ENCODE data around the gene ANXA2R.
A peak's percentile ranks its signal among the peaks of the same experiment; 100 is the strongest.

ANXA2R gene

DNA sequence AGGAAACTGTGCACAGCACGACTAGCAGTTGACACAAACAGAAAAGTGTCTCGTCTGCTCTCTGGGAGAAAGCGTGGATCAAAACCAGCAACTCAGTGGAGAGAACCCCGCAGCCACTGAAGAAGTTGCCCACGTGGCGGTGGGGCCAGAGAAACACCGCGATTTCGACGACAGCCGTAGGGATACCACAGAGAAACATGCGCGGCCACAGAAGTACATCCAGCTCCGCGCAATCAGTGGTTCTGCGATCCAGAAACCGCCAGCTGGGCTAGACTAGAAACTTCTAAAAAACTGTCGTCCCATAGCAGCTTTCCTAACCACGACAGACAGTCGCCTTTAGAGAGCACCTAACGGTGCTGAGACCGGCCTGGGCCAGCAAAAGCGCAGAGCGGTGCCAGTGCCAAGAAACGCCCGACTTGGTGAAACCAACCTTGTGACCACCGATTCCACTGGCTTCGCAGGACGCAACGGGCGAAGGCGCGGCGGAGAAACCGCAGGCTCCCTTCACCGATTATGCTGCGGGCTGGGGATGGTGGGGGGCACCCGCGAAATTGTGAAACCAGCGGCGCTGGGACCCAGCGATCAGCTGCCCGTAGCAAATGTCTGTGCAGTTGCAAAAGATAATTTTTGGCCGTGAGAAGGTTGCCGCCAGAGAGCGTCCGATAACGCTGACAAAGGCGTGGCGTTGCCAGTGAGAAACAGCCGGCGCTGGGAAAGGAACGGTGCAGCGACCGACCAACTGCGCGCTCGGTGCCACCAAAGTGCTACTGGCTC is 2.7 kb upstream of the ANXA2R start:
- H3K4me3 ChIP-seq (ENCODE audit: low read depth, low read length), result peak overlapping the region; percentile 56
- H3K4me1 ChIP-seq (ENCODE audit: control insufficient read depth, insufficient read depth, low read length), result no peaks in the 10 kb centered on the region; the same call in 1 of the 2 replicates
- CTCF ChIA-PET, result interaction anchor here (0.5 to 3.1 kb wide), 10 partner anchors 9 to 542 kb away, joined by 3 to 33 read pairs (median 8); no protein-coding TSS in a partner anchor
- no peaks in the 10 kb centered on the region for H3K36me3 ChIP-seq (ENCODE audit: control insufficient read depth in 2 of 2, insufficient read depth in 1 of 2, low read length in 2 of 2)
- POLR2A ChIA-PET, result interaction anchor here (0.5 to 3.1 kb wide), 10 partner anchors 9 to 271 kb away, joined by 3 to 33 read pairs (median 7); partner anchors contain the start of genes HMGCS1 and ZNF131
- peak overlapping the region; percentile 80 for H3K27ac ChIP-seq (ENCODE audit: extremely low read depth, low read depth, low read length)
- H3K9me3 ChIP-seq (ENCODE audit: control insufficient read depth, insufficient read depth, low read depth, low read length), result no peaks in the 10 kb centered on the region
- TF ChIP-seq ZNF175 (tag by site-specific recombination; IDR thresholded peaks at IDR 0.05) (no peak), ZNF155 (tag by site-specific recombination; IDR thresholded peaks at IDR 0.05) (no peak), MZF1 (tag by site-specific recombination; IDR thresholded peaks at IDR 0.05; ENCODE audit: borderline replicate concordance) (no peak; the same call in 1 of the 2 replicates), ZNF138 (tag by site-specific recombination; IDR thresholded peaks at IDR 0.05; ENCODE audit: borderline replicate concordance) (no peak), ZNF549 (tag by site-specific recombination; IDR thresholded peaks at IDR 0.05) (no peak), SALL2 (tag by site-specific recombination; IDR thresholded peaks at IDR 0.05; ENCODE audit: borderline replicate concordance) (no peak), ZBTB17 (tag by site-specific recombination; IDR thresholded peaks at IDR 0.05) (peak; percentile 99), ZNF169 (tag by site-specific recombination; IDR thresholded peaks at IDR 0.05) (no peak), ZNF610 (tag by site-specific recombination; IDR thresholded peaks at IDR 0.05; ENCODE audit: borderline replicate concordance) (peak; percentile 89), ZNF530 (tag by site-specific recombination; IDR thresholded peaks at IDR 0.05; ENCODE audit: low read depth) (no peak), ZEB2 (tag by site-specific recombination; IDR thresholded peaks at IDR 0.05) (peak; percentile 96), ZNF335 (tag by site-specific recombination; conservative IDR thresholded peaks at IDR 0.05) (peak; percentile 6; the same call in 1 of the 2 replicates), YY2 (tag by site-specific recombination; IDR thresholded peaks at IDR 0.05) (no peak), ZNF366 (tag by site-specific recombination; conservative IDR thresholded peaks at IDR 0.05) (0 out of 2 replicates have a peak, but pooled peaks have one; percentile 20), HOXA7 (CRISPR knock-in tag; IDR thresholded peaks at IDR 0.05; ENCODE audit: borderline replicate concordance) (no peak), KLF9 (tag by site-specific recombination; IDR thresholded peaks at IDR 0.05; ENCODE audit: low read depth) (peak; percentile 55), ZNF664 (tag by site-specific recombination; IDR thresholded peaks at IDR 0.05) (no peak), ZNF146 (tag by site-specific recombination; IDR thresholded peaks at IDR 0.05) (no peak), PRDM1 (tag by site-specific recombination; IDR thresholded peaks at IDR 0.05) (peak; percentile 30), ZNF24 (tag by site-specific recombination; IDR thresholded peaks at IDR 0.05) (peak; percentile 41; the same call in 1 of the 2 replicates), ZNF433 (tag by site-specific recombination; IDR thresholded peaks at IDR 0.05; ENCODE audit: low read depth) (no peak), ZNF341 (tag by site-specific recombination; IDR thresholded peaks at IDR 0.05; ENCODE audit: low read depth) (peak; percentile 70), TRIM28 (IDR thresholded peaks at IDR 0.05; ENCODE audit: borderline replicate concordance, low read length) (peak; percentile 81; the same call in 1 of the 2 replicates)
- TF ChIP-seq, protein P1, sequence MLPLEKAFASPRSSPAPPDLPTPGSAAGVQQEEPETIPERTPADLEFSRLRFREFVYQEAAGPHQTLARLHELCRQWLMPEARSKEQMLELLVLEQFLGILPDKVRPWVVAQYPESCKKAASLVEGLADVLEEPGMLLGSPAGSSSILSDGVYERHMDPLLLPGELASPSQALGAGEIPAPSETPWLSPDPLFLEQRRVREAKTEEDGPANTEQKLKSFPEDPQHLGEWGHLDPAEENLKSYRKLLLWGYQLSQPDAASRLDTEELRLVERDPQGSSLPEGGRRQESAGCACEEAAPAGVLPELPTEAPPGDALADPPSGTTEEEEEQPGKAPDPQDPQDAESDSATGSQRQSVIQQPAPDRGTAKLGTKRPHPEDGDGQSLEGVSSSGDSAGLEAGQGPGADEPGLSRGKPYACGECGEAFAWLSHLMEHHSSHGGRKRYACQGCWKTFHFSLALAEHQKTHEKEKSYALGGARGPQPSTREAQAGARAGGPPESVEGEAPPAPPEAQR (tag by site-specific recombination; IDR thresholded peaks at IDR 0.05), result no peak
- TF ChIP-seq, protein P2, sequence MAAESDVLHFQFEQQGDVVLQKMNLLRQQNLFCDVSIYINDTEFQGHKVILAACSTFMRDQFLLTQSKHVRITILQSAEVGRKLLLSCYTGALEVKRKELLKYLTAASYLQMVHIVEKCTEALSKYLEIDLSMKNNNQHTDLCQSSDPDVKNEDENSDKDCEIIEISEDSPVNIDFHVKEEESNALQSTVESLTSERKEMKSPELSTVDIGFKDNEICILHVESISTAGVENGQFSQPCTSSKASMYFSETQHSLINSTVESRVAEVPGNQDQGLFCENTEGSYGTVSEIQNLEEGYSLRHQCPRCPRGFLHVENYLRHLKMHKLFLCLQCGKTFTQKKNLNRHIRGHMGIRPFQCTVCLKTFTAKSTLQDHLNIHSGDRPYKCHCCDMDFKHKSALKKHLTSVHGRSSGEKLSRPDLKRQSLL (tag by site-specific recombination; IDR thresholded peaks at IDR 0.05), result peak; percentile 59; the same call in 1 of the 2 replicates
- TF ChIP-seq, protein P3, sequence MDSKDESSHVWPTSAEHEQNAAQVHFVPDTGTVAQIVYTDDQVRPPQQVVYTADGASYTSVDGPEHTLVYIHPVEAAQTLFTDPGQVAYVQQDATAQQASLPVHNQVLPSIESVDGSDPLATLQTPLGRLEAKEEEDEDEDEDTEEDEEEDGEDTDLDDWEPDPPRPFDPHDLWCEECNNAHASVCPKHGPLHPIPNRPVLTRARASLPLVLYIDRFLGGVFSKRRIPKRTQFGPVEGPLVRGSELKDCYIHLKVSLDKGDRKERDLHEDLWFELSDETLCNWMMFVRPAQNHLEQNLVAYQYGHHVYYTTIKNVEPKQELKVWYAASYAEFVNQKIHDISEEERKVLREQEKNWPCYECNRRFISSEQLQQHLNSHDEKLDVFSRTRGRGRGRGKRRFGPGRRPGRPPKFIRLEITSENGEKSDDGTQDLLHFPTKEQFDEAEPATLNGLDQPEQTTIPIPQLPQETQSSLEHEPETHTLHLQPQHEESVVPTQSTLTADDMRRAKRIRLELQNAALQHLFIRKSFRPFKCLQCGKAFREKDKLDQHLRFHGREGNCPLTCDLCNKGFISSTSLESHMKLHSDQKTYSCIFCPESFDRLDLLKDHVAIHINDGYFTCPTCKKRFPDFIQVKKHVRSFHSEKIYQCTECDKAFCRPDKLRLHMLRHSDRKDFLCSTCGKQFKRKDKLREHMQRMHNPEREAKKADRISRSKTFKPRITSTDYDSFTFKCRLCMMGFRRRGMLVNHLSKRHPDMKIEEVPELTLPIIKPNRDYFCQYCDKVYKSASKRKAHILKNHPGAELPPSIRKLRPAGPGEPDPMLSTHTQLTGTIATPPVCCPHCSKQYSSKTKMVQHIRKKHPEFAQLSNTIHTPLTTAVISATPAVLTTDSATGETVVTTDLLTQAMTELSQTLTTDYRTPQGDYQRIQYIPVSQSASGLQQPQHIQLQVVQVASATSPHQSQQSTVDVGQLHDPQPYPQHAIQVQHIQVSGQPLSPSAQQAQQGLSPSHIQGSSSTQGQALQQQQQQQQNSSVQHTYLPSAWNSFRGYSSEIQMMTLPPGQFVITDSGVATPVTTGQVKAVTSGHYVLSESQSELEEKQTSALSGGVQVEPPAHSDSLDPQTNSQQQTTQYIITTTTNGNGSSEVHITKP (tag by site-specific recombination; IDR thresholded peaks at IDR 0.05), result peak; percentile 67; the same call in 1 of the 2 replicates
- TF ChIP-seq, protein P4, sequence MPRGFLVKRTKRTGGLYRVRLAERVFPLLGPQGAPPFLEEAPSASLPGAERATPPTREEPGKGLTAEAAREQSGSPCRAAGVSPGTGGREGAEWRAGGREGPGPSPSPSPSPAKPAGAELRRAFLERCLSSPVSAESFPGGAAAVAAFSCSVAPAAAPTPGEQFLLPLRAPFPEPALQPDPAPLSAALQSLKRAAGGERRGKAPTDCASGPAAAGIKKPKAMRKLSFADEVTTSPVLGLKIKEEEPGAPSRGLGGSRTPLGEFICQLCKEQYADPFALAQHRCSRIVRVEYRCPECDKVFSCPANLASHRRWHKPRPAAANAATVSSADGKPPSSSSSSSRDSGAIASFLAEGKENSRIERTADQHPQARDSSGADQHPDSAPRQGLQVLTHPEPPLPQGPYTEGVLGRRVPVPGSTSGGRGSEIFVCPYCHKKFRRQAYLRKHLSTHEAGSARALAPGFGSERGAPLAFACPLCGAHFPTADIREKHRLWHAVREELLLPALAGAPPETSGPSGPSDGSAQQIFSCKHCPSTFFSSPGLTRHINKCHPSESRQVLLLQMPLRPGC (tag by site-specific recombination; IDR thresholded peaks at IDR 0.05), result peak; percentile 31; the same call in 1 of the 2 replicates
- TF ChIP-seq, protein P5, sequence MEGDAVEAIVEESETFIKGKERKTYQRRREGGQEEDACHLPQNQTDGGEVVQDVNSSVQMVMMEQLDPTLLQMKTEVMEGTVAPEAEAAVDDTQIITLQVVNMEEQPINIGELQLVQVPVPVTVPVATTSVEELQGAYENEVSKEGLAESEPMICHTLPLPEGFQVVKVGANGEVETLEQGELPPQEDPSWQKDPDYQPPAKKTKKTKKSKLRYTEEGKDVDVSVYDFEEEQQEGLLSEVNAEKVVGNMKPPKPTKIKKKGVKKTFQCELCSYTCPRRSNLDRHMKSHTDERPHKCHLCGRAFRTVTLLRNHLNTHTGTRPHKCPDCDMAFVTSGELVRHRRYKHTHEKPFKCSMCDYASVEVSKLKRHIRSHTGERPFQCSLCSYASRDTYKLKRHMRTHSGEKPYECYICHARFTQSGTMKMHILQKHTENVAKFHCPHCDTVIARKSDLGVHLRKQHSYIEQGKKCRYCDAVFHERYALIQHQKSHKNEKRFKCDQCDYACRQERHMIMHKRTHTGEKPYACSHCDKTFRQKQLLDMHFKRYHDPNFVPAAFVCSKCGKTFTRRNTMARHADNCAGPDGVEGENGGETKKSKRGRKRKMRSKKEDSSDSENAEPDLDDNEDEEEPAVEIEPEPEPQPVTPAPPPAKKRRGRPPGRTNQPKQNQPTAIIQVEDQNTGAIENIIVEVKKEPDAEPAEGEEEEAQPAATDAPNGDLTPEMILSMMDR (tag by site-specific recombination; IDR thresholded peaks at IDR 0.05), result peak; percentile 56

Measured in HEK293 (cell line).